Pons (tissue), 1 donor: ENCODE data around the gene PPFIA4.

Source experiments
- DNase-seq: peaks from one replicate; pipeline ENCODE4 v3.0.0-alpha.2; 2016; ENCODE audit warnings: low spot score

PPFIA4 gene

GRCh38 chr1:203040513-203041275 is 14.4 kb downstream of the PPFIA4 start:
- no peak for DNase-seq

- DNase-seq, result no peak
These were observed 15.2 kb downstream of the PPFIA4 start for GRCh38 chr1:203041351-203041932.

GRCh38 chr1:203043830-203044545 is 17.7 kb downstream of the PPFIA4 start:
- DNase-seq, result no peak

GRCh38 chr1:203044546-203045250 is 18.4 kb downstream of the PPFIA4 start:
- DNase-seq, result no peak

- DNase-seq, result no peak
These were observed 19.0 kb downstream of the PPFIA4 start for GRCh38 chr1:203045336-203045735.

GRCh38 chr1:203045821-203046594 is 19.7 kb downstream of the PPFIA4 start:
- DNase-seq, result no peak

- no peak for DNase-seq
These were observed 20.8 kb downstream of the PPFIA4 start for GRCh38 chr1:203046984-203047630.

- no peak for DNase-seq
These were observed 21.8 kb downstream of the PPFIA4 start for GRCh38 chr1:203048086-203048485.

- DNase-seq, result no peak
These were observed 22.3 kb downstream of the PPFIA4 start for GRCh38 chr1:203048555-203049051.

GRCh38 chr1:203049077-203049476 is 22.8 kb downstream of the PPFIA4 start:
- DNase-seq, result no peak

GRCh38 chr1:203049576-203050180 is 23.4 kb downstream of the PPFIA4 start:
- no peak for DNase-seq

GRCh38 chr1:203050826-203051225 is 24.5 kb downstream of the PPFIA4 start:
- DNase-seq, result no peak

- DNase-seq, result no peak
These were observed 25.6 kb downstream of the PPFIA4 start for GRCh38 chr1:203051841-203052324.

- DNase-seq, result no peak
These were observed 26.3 kb downstream of the PPFIA4 start for GRCh38 chr1:203052601-203053000.

GRCh38 chr1:203054184-203054583 is 27.9 kb downstream of the PPFIA4 start:
- no peak for DNase-seq

GRCh38 chr1:203054642-203055041 is 28.4 kb downstream of the PPFIA4 start:
- DNase-seq, result no peak

GRCh38 chr1:203055161-203055799 is 29.0 kb downstream of the PPFIA4 start:
- no peak for DNase-seq

- DNase-seq, result no peak
These were observed 29.7 kb downstream of the PPFIA4 start for GRCh38 chr1:203056012-203056411.

- no peak for DNase-seq
These were observed 30.2 kb downstream of the PPFIA4 start for GRCh38 chr1:203056516-203056915.
